Prostate gland (tissue), 2 donors: ENCODE results near the gene CMSS1.

Source experiments
- POLR2A ChIP-seq: fragments of 450-650 bp; IDR thresholded peaks from one replicate; pipeline ENCODE4 v1.6.1; 2016; ENCODE audit warnings: antibody characterized with exemption, mild to moderate bottlenecking
- POLR2AphosphoS5 ChIP-seq: sonication (generic); formaldehyde crosslinking; IDR thresholded peaks from one replicate; pipeline ENCODE4 v1.6.1; 2017; ENCODE audit warnings: antibody characterized with exemption
- TF ChIP-seq, protein P1 (sequence below), 4 experiments: fragments of 200-600 bp in 2 of 4; fragments of 450-650 bp in 2 of 4; sonication (generic) in 2 of 4; IDR thresholded peaks; 1 replicate in 3 of 4; 2 replicates in 1 of 4; pipeline ENCODE4 v1.5.1; 2016 to 2019; ENCODE audit warnings: antibody characterized with exemption in 4 of 4, mild to moderate bottlenecking in 2 of 4, moderate library complexity in 2 of 4

DNA sequence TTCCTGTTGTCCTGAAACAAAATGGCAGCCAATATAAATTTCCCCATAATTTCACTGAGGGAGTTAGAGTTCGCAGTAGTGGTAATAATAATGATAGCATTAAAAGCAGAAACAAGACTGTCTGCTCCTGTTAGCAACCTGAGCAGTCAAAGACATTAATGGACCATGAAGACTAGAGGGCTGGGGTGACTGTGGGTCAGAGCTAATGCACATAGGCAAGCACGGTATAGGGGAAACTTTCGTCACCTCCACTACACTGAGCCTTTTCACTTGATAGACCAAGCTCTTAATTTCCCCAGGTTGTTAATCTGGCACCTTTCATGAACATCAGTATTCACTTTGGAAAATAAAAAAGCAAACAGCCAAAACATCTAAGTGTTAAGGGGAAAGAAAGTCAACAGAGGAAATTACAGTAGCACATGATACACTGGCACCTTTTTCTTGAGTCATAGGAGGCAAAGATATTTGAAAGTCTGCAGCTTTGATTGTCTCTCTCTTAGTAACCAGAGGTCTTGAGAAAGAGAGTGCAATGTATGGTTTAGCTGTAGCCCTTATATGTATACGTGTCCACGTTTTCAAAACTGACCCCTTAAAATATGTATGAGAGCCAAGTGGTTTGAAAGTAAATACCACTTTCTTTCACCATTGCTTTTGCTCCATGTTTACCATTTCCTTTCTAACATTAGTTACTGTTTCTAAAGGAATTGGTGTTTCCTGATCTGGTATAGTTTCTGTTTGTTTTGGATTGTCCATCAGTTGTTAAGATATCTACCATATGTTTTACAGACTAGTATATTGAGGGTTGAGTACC lies 191.8 kb downstream of the CMSS1 start:
- TF ChIP-seq, protein P1, sequence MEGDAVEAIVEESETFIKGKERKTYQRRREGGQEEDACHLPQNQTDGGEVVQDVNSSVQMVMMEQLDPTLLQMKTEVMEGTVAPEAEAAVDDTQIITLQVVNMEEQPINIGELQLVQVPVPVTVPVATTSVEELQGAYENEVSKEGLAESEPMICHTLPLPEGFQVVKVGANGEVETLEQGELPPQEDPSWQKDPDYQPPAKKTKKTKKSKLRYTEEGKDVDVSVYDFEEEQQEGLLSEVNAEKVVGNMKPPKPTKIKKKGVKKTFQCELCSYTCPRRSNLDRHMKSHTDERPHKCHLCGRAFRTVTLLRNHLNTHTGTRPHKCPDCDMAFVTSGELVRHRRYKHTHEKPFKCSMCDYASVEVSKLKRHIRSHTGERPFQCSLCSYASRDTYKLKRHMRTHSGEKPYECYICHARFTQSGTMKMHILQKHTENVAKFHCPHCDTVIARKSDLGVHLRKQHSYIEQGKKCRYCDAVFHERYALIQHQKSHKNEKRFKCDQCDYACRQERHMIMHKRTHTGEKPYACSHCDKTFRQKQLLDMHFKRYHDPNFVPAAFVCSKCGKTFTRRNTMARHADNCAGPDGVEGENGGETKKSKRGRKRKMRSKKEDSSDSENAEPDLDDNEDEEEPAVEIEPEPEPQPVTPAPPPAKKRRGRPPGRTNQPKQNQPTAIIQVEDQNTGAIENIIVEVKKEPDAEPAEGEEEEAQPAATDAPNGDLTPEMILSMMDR (IDR thresholded peaks at IDR 0.05), result no peak
- TF ChIP-seq POLR2AphosphoS5 (no peak), POLR2A (no peak)
